Measurements from ENCODE around the gene ZNF804B. TPM values are rescaled to one million over a fixed set of nuclear protein-coding genes. Genes with fewer than 3 reads are reported as not detected.

ZNF804B gene
- total RNA-seq, 1 donor from 2014 or later, result not detected

GRCh38 chr7:89094269-89094668, 334.8 kb downstream of the ZNF804B start:
- no peak for TF ChIP-seq CTCF (IDR thresholded peaks at IDR 0.05)
- Histone ChIP-seq H3K4me3 (no peak overlapping the region), H3K27me3 (ENCODE audit: low read depth) (no peaks in the 10 kb centered on the region), H3K36me3 (no peaks in the 10 kb centered on the region), H3K27ac (no peak overlapping the region), H3K4me1 (no peaks in the 10 kb centered on the region), H3K9me3 (no peaks in the 10 kb centered on the region)
- no peak for ATAC-seq
- DNase-seq, result no peak
- intact Hi-C loops (cut with DNase I), result no loop called here

GRCh38 chr7:89103564-89103963, 344.1 kb downstream of the ZNF804B start:
- intact Hi-C loops (cut with DNase I), result no loop called here
- ATAC-seq (no peak), DNase-seq (no peak)
- Histone ChIP-seq H3K27ac (no peak overlapping the region), H3K9me3 (no peaks in the 10 kb centered on the region), H3K27me3 (ENCODE audit: low read depth) (no peaks in the 10 kb centered on the region), H3K4me1 (no peaks in the 10 kb centered on the region), H3K36me3 (no peaks in the 10 kb centered on the region), H3K4me3 (no peak overlapping the region)
- TF ChIP-seq CTCF (IDR thresholded peaks at IDR 0.05), result no peak

GRCh38 chr7:89104748-89105685, 345.5 kb downstream of the ZNF804B start:
- intact Hi-C loops (cut with DNase I), result no loop called here
- no peaks in the 10 kb centered on the region for H3K27me3 ChIP-seq (ENCODE audit: low read depth)
- H3K4me3 ChIP-seq, result no peak overlapping the region
- ATAC-seq, result no peak
- no peaks in the 10 kb centered on the region for H3K4me1 ChIP-seq
- H3K27ac ChIP-seq, result no peak overlapping the region
- no peak for TF ChIP-seq CTCF (IDR thresholded peaks at IDR 0.05)
- H3K9me3 ChIP-seq, result no peaks in the 10 kb centered on the region
- no peaks in the 10 kb centered on the region for H3K36me3 ChIP-seq
- no peak for DNase-seq

- no peaks in the 10 kb centered on the region for H3K4me1 ChIP-seq
- no peaks in the 10 kb centered on the region for H3K9me3 ChIP-seq
- no peak overlapping the region for H3K4me3 ChIP-seq
- DNase-seq, result no peak
- no peaks in the 10 kb centered on the region for H3K36me3 ChIP-seq
- no peak for TF ChIP-seq CTCF (IDR thresholded peaks at IDR 0.05)
- ATAC-seq, result no peak
- intact Hi-C loops (cut with DNase I), result no loop called here
- H3K27me3 ChIP-seq (ENCODE audit: low read depth), result no peaks in the 10 kb centered on the region
- no peak overlapping the region for H3K27ac ChIP-seq
Observed at GRCh38 chr7:89123871-89124270, 364.4 kb downstream of the ZNF804B start.

GRCh38 chr7:89129600-89130375, 370.3 kb downstream of the ZNF804B start:
- H3K4me3 ChIP-seq, result no peak overlapping the region
- H3K9me3 ChIP-seq, result no peaks in the 10 kb centered on the region
- TF ChIP-seq CTCF (IDR thresholded peaks at IDR 0.05), result no peak
- DNase-seq (no peak), ATAC-seq (no peak)
- no peaks in the 10 kb centered on the region for H3K4me1 ChIP-seq
- no peaks in the 10 kb centered on the region for H3K36me3 ChIP-seq
- no peaks in the 10 kb centered on the region for H3K27me3 ChIP-seq (ENCODE audit: low read depth)
- intact Hi-C loops (cut with DNase I), result no loop called here
- no peak overlapping the region for H3K27ac ChIP-seq
